Nephron (organoid): Measurements from ENCODE around the gene PABPN1.

ENCODE experiments used
- H3K27ac Mint-ChIP-seq, 3 experiments: 2 replicates each; pipeline ENCODE4 v1.8.0; 2020; ENCODE audit warnings: mixed read lengths in 3 of 3, mild to moderate bottlenecking in 2 of 3, moderate library complexity in 1 of 3
- H3K27me3 Mint-ChIP-seq: 2 replicates; pipeline ENCODE4 v1.8.0; 2021; ENCODE audit warnings: low read depth, mild to moderate bottlenecking, moderate library complexity, mixed read lengths
- H3K36me3 Mint-ChIP-seq: 2 replicates; pipeline ENCODE4 v1.8.0; 2020; ENCODE audit warnings: low read depth, mixed read lengths
- H3K4me1 Mint-ChIP-seq: 2 replicates; pipeline ENCODE4 v1.8.0; 2020; ENCODE audit warnings: mixed read lengths
- H3K4me3 Mint-ChIP-seq, 3 experiments: 2 replicates each; pipeline ENCODE4 v1.8.0; 2020; ENCODE audit warnings: mild to moderate bottlenecking in 3 of 3, mixed read lengths in 3 of 3, moderate library complexity in 2 of 3
- H3K9me3 Mint-ChIP-seq: 2 replicates; pipeline ENCODE4 v1.8.0; 2020; ENCODE audit warnings: mixed read lengths
- TF ChIP-seq, protein P1 (sequence below), 3 experiments: fragments of 200-600 bp; sonication (generic); IDR thresholded peaks; one replicate each; pipeline ENCODE4 v1.5.0; 2021; ENCODE audit warnings: antibody characterized with exemption in 3 of 3; ENCODE audit not compliant: unreplicated experiment in 3 of 3

Gene PABPN1

DNA sequence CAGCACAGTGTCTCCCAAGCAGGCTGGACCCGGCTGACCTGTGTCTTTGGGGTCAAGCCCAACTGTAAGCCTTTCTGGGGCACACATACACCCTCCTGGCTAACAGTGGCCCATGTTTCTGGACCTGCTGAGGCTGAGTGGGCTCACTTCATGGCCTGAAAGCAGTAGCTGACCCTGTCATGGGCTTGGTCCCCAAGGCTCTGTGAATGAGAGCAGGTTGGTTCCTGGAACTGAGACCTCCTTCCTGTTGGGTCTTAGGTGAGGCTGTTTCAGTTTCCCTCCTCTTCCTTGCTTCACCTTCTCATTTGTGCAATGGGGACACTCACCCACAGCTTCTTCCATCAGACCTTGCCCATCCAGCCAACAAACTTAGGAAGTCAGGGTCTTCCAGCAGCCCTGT, 50.6 kb downstream of the PABPN1 start:
- TF ChIP-seq, protein P1, sequence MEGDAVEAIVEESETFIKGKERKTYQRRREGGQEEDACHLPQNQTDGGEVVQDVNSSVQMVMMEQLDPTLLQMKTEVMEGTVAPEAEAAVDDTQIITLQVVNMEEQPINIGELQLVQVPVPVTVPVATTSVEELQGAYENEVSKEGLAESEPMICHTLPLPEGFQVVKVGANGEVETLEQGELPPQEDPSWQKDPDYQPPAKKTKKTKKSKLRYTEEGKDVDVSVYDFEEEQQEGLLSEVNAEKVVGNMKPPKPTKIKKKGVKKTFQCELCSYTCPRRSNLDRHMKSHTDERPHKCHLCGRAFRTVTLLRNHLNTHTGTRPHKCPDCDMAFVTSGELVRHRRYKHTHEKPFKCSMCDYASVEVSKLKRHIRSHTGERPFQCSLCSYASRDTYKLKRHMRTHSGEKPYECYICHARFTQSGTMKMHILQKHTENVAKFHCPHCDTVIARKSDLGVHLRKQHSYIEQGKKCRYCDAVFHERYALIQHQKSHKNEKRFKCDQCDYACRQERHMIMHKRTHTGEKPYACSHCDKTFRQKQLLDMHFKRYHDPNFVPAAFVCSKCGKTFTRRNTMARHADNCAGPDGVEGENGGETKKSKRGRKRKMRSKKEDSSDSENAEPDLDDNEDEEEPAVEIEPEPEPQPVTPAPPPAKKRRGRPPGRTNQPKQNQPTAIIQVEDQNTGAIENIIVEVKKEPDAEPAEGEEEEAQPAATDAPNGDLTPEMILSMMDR (IDR thresholded peaks at IDR 0.05; ENCODE audit: unreplicated experiment in 3 of 3), result no peak
- no peak overlapping the region for H3K27ac Mint-ChIP-seq

DNA sequence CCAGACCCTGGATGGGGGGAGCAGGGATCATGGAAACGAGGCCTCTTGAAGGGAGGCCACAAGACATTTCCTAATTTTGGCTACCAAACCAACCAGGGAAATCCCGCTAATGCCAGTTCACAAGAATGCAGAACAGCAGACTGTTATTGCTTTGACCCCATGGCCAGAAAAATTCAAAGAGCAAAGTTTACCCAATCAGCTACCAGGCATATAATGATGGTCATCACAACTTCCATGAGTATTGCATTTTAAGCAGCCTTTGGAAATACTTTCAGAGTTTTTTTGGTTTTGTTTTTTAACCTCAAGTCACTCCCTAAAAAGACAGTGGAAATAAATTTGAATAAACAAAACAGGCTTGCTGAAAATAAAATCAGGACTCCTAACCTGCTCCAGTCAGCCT, 51.3 kb downstream of the PABPN1 start, which contains the start of gene IL25:
TSS of gene IL25 (plus strand) at position 301 of the 400 bp plus-strand sequence.
- peaks cover 8% of the 10 kb centered on the region for H3K27me3 Mint-ChIP-seq
- TF ChIP-seq, protein P1 (IDR thresholded peaks at IDR 0.05; ENCODE audit: unreplicated experiment in 3 of 3), result no peak
- peaks cover 6% of the 10 kb centered on the region for H3K4me1 Mint-ChIP-seq
- no peaks in the 10 kb centered on the region for H3K36me3 Mint-ChIP-seq
- H3K4me3 Mint-ChIP-seq, result no peak within 1 kb of the TSS
- H3K27ac Mint-ChIP-seq, result no peak within 1 kb of the TSS
- H3K9me3 Mint-ChIP-seq, result no peaks in the 10 kb centered on the region

More for the DNA sequence above, 50.6 kb downstream of the PABPN1 start:
- no peaks in the 10 kb centered on the region for H3K36me3 Mint-ChIP-seq
- H3K9me3 Mint-ChIP-seq, result no peaks in the 10 kb centered on the region
- peaks cover 9% of the 10 kb centered on the region for H3K4me1 Mint-ChIP-seq
- H3K4me3 Mint-ChIP-seq, result no peak overlapping the region
- H3K27me3 Mint-ChIP-seq, result peaks cover 4% of the 10 kb centered on the region

DNA sequence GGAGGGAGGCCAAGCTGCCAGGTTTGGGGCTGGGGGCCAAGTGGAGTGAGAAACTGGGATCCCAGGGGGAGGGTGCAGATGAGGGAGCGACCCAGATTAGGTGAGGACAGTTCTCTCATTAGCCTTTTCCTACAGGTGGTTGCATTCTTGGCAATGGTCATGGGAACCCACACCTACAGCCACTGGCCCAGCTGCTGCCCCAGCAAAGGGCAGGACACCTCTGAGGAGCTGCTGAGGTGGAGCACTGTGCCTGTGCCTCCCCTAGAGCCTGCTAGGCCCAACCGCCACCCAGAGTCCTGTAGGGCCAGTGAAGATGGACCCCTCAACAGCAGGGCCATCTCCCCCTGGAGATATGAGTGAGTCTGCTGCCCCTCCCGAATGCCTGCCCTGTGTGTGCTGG, 51.8 kb downstream of the PABPN1 start:
- Mint-ChIP-seq H3K4me1 (peaks cover 6% of the 10 kb centered on the region), H3K4me3 (no peak overlapping the region), H3K9me3 (no peaks in the 10 kb centered on the region), H3K27me3 (peaks cover 10% of the 10 kb centered on the region), H3K27ac (no peak overlapping the region), H3K36me3 (no peaks in the 10 kb centered on the region)
- TF ChIP-seq, protein P1 (IDR thresholded peaks at IDR 0.05; ENCODE audit: unreplicated experiment in 3 of 3), result no peak
